Measurements from ENCODE around the gene OTX1.

The OTX1 gene

DNA sequence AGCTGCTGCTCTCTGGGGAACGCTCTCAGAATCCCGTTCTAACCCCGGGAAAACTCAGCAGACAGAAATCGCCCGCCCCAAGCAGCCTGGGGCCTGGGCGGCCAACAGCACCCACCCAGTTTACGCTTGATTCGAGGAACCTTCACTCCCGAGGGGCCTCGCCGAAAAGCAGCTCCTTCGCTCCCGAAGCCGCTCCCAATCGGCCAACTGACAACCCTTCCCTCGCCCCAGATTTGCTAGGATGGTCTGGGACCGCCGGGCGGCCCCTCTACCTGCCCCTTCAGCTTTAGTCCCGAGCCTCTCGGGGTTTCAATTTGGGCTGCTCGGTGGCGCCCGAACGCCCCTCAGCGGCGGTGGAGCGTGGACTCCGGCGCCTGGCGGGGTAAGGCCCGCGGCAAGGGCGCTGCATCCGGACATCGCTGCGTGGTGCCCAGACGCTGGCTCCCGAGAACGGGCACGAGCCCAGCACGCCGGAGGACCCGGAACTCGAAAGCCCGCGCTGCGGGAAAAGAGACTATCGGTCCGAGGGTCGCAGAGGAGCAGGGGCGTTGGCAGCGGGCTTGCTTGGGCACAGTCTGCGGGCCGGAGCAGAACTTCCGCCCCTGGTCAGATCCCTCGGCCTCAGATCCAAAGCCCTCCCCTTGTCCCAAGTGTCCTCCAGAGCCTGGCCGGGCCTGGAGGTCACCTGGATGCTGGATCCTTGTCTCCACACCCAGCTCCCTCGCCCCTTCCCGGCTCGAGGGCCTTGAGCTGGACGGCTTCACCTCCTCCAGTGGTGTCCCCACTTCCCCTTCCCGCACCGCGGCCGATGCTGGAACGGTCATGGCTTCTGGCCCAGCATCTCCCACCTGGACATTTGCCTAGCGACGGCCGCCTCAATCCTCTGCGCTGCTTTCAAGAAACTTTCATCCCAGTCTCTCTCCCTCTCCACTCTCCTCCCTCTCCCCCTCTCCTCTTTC, 3.0 kb upstream of the OTX1 start:
- peak; percentile 36 for DNase-seq

GRCh38 chr2:63048367-63049171, 2.1 kb upstream of the OTX1 start:
- DNase-seq, result peak; percentile 24

- peak; percentile 11 for DNase-seq
These were observed 1.2 kb upstream of the OTX1 start for GRCh38 chr2:63049211-63049969.

DNA sequence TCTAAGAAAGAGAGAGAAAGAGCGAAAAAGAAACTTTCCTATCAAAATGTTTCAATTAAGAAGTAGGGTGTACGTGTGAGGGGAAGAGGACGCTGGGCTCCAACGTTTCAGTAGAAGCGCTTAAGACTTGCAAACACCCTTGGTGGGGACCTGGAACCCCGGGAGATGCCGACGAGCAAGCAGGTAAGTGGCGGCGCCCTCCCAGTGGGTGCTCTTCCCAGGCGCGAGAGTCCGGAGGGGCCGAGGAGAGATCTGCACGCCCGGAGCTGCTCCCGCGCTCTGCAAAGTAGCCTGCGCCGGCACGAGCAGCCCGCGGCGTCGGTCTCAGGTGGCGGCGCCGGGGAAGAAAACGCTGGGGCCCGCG, 678 bp upstream of the OTX1 start:
- peak; percentile 34 for DNase-seq

GRCh38 chr2:63051042-63051794, 588 bp downstream of the OTX1 start:
- peak; percentile 13 for DNase-seq

GRCh38 chr2:63051795-63052333, 1.2 kb downstream of the OTX1 start:
- DNase-seq, result peak; percentile 18

GRCh38 chr2:63052411-63053080, 1.9 kb downstream of the OTX1 start:
- peak; percentile 19 for DNase-seq

DNA sequence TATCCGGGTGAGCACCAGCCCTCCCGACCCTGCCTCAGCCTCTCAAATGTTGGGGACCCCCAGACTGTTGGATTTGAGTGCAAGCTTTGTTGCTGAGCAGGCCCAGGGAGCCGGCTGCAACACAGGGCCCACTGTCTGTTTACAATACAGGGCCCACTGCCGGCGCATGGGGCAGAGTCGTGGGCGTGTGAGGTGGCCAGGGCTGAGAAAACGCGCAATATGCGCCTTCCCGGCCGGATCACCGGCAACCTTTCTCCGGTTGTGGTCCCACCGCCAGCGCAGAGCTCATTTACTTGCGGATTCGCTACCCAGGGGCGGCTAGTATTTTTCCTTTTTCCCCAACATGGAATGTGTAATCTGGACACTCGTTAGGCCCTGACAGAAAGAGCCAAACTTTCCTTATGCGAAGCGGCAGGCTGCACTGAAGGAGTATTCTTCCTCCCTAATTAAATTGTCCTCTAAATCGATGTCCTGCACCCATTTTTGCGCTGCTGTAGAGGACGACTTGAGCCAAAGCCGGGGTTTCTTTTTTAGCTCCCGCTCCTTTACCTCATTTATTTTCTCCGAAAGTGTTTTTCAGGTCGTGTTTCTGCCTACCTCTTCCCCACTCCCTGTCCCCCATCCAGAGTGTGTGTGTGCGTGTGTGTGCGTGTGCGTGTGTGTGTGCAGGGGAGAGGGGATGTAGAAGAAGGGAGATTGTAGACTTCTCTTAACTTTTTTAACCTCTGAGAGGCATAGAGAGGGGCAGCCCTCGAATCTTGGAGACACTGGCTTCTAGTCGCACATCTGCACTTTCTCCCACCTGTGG, 2.7 kb downstream of the OTX1 start:
- DNase-seq, result peak; percentile 15

DNA sequence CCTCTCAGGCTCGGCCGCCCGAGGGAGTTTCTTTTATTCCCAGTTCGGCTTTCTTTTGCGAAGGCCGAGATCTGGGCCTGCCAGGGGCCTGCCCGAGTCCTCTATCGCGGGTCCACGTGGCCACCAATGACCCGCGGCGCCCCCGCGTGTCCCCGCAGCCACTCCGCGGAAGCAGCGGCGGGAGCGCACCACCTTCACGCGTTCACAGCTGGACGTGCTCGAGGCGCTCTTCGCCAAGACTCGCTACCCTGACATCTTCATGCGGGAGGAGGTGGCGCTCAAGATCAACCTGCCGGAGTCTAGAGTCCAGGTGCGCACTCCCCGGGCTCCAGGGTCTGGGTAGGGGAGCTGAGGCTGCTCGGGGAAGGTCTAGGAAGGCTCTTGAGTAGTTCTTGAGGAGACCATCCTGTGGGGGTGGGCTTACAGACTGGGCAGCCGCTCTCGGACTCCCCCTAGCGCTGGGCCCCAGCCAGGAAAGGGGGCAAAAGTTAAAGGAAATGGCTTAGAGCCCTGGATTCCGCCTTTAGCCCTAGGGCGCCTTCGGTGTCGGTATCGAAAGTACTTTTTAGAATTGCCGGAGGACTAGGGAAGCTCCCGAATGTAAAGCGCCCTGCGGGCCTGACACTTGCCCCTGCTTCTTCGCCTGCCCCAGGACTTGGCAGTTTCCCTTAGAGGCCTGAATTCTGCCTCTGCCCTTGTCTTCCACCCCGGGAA, 3.4 kb downstream of the OTX1 start:
- peak; percentile 56 for DNase-seq

GRCh38 chr2:63054841-63055225, 4.2 kb downstream of the OTX1 start:
- DNase-seq, result peak; percentile 5

DNA sequence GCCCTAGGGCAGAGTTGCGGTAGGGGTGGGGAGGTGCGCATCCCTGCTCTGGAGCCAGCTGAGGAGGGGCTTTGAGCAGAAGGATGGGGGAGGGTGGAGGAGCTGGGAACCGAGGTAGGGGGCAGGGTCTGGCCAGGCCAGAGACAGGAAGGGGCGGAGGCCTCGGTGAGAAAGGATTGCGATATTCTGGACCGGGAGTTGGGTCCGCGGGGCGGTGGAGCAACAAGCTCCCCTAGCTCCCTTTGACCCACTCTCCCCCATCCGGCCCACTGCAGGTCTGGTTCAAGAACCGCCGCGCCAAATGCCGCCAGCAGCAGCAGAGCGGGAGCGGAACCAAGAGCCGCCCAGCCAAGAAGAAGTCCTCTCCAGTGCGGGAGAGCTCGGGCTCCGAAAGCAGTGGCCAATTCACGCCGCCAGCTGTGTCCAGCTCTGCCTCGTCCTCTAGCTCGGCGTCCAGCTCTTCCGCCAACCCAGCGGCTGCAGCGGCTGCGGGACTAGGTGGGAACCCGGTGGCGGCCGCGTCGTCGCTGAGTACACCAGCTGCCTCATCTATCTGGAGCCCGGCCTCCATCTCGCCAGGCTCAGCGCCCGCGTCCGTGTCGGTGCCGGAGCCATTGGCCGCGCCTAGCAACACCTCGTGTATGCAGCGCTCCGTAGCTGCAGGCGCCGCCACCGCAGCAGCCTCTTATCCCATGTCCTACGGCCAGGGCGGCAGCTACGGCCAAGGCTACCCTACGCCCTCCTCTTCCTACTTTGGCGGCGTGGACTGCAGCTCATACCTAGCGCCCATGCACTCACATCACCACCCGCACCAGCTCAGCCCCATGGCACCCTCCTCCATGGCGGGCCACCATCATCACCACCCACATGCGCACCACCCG, 4.8 kb downstream of the OTX1 start:
- DNase-seq, result peak; percentile 46

DNA sequence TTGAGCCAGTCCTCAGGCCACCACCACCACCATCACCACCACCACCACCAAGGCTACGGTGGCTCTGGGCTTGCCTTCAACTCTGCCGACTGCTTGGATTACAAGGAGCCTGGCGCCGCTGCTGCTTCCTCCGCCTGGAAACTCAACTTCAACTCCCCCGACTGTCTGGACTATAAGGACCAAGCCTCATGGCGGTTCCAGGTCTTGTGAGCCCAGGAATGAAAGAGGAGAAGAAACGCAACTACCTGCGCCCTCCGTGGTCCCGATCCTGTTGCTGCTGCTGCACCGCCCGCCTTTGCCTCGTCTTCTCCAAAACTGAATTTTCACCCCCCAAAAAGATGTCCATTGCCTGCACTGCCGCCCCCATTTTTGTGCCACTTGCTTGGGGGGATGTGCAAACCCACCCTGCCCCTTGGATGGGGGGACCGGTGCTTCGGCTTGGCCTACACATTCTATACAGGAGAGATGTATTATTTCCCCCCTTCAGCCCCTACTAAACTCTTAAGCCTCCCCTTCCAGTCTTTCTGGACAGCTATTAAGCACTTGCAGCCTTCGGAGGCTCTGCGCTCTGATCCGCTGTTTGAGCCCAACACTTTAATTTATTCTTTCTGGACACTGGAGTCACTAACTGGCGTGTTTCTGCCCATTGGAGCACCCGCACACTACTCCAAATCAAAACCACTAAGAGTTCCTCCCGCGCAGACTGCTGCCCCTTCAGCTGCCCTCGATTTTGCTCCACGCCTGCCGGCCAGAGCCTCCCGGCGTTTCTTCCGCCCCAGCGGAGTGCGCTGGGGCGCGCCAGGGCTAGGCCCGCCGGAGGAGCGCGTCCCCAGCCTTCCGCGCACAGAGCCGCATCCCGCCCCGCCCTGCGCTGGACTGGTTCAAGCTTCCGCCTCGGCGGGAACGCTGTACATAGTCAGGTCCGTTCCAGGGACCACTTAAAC, 5.7 kb downstream of the OTX1 start:
- DNase-seq, result peak; percentile 47

GRCh38 chr2:63057249-63058143, 6.9 kb downstream of the OTX1 start:
- DNase-seq, result peak; percentile 6

GRCh38 chr2:63058144-63058920, 7.7 kb downstream of the OTX1 start:
- peak; percentile 5 for DNase-seq

DNA sequence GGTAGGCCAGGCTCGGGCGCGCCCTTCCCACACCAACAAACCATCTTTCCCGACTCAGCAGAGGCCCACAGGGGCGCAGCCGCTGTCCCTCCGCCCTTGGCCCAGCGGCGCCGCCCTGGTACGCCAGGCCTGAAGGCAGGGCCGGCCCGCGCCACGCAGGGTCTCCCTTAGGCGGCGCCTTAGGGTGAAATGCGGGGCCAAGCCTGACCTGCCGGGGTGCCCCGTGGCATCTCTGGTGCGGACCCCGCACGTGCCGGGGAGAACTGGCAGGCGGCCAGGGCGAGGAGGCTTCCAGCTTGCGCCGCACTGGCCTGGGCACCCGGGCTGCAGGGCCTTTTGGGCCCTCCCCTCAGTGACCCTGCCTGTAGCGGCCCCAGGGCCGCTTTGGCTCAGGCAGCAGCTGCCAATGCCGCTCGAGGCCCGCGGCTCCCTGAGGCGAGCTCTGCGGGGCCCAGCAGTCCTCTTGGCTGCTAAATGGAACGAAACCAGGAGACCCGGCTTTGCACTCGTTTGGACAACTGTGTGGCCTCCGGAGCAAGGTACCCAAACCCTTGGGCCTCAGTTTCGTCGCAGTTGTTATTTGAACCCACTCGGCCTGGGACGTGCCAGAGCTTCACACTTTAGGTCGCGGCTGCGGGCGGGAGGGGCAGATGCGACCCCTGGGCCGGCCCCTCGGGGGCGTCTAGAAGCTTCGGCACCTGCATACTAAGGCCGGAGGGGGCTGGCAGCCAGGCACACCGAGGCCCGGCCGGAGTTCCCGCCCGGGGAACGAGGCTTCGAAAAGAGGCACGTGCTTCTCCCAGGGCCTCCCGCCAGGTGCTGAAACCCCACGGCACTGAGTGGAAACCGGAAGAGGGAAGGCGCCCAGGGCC, 8.5 kb downstream of the OTX1 start:
- peak; percentile 19 for DNase-seq

All from activated CD4-positive, alpha-beta T cell treated with anti-CD3 and anti-CD28 coated beads for 48 hours (primary cell).